ENCODE measurements around the gene RNASEL.

RNASEL gene

DNA sequence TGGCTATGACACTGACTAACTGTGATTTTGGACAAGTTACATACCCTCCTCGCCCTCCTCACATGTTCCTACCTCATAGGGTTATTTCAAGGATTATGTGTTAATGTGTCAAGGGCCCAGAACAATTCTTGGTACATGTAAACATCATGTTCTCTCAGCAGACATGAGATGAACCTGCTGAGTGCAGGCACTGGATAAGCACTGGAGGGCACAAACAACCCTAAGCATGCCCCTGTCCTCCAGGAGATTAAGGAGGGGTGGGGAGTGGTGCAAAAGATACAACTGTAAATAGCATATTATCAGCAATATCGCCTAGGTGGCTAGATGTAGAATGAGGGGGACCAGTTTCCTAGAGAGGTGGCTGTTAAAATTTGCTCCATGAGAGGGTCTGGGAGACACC is 32.9 kb upstream of the RNASEL start:
- DNase-seq (ENCODE audit: low spot score) = no peak

DNA sequence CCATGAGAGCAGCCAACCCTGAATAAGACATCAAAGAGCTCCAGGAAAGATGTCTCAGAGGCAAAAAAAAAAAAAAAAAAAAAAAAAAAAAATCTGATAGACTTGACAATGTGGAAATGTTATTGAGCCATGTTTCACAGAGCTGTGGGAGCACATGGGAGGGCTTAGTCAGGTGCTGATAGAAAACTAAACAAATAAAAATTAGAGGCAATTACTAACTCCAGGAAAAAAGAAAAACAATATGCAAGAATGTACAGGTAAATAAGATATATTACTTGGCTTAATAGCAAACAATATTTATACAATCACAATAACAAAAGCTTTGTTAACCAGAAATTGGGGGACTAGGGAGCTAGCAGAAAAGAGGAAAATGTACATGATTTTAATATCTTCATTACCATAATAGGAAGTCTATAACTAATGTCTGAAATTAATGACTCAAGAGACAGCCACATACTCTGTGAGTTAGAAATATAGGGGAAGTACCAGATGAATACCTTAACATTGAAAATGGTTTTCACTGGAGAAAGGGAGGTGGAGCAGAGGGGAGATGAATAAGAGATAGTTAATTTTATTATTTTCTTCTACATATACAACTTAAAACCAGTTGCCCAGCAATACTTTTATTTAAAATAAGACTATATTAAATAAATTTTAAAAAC is 32.0 kb upstream of the RNASEL start:
- no peak for DNase-seq (ENCODE audit: low spot score)

DNA sequence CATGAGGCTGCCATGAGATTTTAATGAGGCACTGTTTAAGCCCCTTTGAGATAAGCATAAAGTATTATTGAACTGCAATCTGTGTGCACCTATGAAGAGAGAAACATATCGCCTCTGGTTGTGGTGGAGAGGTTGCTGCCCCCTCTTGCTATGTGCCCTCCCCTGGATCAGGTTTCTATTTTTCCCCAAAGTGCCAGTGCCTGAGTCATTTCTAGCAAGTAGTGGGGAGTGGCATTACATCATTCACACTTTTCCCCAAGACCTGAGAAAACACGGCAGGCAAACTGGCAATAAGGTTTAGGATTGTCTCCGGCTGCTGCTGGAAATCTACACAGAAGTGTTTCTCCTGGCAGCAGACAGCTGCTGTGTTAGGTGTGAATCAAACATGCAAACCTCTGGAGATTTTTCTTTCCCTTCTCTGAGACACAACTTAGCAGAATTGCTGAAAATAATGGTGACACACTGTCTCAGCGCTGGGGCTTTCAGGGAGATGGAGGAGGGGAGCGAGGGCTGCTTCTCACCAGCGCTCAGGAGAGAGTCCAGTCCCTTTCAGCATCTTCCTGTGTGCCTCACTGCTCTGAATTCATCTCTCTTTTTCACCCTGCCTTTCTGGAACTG is 28.8 kb upstream of the RNASEL start:
- DNase-seq (ENCODE audit: low spot score) = no peak

DNA sequence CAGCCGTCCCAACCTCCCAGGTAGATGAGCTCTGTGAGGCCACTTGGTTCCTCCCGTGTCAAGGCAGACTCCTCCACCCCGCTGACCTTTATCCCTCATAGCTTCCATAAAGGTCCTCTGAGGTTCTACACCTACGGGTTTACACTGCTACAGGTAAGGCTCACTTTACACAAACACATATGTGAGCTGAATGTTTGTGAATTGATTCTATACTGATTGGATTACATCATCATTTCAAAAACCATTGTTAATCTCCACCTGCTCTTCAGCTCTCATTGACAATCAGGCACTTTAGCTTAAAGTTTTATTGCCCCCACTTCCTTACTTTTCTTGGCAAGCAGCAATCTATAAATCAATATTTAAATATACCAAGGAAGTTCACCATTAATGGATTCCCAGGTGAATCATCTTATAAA is 28.0 kb upstream of the RNASEL start:
- DNase-seq (ENCODE audit: low spot score) = no peak

DNA sequence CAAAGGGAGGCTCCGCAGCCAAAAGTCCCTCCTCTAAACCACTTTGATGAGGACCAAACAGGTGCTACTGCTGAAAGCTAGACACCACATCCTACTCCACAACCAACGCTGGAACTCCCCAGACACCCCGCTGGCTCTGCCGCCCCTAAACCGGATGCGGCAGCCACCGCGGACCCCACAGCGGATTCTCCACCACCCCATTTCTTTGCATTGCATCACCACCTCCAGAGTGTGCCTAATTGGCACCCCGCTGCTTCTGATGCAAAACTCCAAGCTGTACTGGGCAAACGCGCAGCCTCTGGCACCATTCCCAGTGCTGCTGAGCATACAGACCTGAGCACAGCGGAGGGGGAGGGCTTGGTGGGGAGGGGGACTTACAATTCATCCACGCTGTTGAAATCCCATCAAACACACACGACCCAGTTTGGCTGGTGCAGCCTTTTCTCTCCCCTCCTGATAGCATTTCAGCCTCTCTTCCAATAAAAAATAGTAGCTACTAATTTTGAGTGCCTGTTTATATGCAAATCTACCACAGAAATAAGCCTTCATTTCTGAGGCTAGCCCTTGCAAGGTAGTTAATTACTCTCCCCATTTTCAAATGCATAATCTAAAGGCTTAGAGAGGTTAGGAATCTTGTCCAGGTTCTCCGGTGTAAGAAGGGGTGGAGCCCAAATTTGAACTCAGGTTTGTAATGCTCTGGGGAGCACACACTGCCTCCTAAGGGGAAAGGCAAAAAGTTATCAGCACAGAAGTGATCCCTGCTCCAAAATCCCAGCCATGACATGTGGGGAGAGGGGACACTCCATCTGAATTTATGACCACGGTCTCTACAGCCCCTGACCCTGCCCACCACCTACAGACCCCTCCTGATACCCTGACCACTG is 27.3 kb upstream of the RNASEL start:
- peak; percentile 58 for DNase-seq (ENCODE audit: low spot score)

DNA sequence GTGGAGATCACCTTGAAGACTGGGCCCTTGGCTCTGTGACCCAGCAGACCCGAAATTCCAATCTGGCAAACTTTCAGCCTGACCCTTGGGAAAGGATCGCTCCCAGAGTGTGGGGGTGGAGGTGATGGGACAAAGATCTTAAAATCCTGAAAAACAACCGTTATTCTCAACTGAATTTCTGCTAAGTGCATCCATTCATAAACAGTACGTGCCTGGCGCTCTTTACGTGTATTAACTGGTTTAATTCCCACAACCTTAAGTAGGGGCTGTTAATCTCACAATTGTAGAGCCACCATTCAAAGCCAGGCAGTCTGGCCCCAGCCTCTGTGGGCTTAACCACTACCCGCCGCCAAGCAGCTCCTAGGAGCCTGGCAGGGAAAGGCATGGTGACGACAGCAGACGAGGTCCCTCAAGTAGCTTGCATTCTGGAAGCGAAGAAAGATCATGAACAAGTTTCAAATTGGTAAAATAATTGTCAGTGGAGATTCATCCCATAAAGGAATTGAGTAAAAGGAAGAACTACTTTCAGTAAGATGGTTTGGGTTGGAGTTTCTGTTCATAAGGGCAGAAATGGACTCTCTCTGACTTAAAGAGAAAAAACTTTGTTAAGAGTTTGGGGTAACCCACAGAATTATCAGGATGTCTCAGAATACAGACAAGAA is 26.5 kb upstream of the RNASEL start:
- DNase-seq (ENCODE audit: low spot score) = peak; percentile 67

DNA sequence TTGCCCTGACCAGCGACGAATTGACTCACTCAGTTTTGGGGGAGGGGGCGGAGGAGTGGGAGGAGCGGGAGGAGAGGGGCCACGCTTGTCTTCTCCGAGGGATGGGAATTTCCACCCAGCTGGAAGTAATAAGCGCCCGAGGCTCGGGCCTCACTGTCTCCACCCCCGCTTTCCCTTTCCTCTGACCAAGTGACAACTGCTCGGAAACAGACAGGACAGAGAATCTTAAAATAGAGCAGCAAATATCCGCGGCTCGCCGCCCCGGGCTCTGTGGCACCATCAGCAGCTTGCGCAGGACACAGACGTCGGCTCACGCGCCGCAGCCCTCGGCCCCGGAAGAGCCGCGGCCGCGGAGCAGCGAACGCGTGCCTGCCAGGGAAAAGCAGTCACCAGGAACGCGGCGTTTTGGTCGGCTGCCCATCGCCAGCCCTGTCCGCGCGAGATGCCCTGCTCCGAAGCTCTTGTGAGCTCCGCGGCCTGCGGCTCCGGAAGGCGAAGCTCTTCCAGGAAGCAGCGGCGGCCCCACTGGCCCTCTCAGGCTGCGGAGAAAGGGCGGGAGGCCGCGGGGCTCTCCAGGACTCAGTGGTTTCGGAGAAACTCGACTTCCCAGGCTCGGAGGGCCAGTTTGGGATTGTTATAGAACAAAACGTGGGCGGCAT is 25.9 kb upstream of the RNASEL start:
- peak; percentile 85 for DNase-seq (ENCODE audit: low spot score)

DNA sequence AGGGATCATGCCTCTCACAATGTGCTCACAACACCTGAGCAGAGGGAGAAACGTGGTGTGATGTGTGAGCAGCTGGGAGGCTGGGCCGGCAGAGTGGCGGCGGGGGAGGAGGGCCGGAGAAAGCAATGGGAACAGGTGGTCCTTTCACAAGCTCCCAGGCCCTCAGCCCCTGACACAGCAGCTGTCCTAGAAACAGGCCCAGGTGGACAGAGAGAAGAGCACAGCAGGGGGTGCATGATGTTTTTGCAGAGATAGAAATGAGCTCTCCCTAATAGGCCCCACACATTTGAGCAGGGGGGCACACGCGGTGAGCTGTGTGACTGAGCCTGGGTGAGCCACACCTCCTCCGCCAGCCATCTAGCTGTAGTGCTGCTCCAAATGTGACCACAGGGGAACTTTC is 22.7 kb upstream of the RNASEL start:
- no peak for DNase-seq (ENCODE audit: low spot score)

DNA sequence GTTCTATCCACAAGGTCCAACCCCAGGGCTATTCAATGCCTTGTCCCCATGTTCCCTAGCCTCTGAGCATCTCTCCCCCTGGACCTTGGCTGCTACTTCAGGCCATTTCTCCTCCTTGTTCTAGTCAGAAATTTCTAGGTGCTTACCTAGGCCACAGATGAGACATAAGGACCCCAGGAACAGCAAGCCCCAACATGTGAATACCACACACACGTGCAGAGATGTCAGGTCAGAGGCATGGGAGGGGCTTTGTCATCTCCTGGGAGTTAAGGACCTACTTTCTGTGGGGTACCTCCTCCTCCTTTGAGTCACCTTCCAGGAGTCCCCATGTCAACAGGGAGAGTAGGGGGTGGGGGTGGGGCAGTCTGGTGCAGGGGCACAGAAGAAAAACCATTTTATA is 22.3 kb upstream of the RNASEL start:
- DNase-seq (ENCODE audit: low spot score) = no peak

DNA sequence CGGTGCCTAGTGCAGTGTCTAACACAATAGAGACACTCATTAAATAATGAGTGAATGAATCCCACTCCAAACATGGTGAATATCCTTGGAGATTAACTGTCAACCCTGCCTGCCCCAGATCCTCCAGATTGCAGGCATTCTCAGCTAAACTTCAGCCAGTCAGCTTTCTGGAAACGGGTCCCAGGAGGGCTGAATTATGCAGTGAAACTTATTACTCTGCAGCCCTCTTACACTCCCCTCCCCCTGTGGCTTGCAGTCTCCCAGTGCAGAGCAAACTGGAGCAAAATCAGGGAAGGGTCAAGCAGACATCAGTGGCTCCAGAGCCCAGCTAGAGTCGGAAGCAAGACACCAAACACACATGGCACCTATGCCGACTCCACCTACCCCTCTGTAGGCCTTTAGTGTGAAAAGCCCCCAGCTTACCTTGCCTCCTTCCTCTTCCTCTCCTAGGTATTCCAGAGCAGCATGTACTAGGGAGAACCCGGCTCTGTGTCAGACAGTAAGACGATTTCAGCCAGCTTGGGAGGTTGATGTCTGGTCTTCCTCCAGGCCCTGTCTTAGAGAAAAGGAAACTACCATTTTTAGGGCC is 21.6 kb upstream of the RNASEL start:
- no peak for DNase-seq (ENCODE audit: low spot score)

DNA sequence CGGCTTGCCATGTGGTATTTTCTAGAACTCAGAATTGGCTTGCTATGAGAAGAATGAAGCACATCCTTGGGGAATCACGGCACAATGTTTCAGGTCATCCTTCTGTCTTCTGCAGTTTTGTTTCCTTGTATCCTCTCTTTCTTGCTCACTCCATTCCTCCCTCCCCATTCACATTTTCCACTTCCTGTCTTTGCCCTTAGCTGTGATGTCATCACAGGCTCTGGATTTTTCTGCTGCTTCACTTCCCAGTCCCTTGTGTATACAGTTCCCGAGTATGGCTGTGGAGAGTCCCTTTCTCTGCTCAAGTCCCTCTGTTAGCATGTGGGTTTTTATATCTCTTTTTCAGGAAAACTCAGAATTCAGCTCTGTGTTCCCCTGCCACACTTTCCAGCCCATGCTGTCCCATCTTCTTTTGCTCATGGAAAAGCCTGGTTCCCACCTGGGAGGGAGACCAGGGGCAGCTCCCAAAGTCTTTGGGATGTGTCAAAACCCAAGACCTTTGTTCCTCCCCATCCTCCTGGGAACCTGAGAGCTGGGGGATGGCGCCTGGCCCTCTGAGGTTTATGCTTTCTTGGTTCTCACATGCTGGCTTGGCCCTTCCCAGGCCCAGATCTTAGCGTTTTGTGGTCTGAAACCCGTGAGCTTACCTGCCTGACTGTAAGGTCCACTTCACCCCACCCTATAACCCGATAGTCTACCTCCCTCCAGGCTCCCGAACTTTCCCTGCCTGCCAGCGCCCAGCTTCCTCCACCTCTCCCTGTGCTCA is 20.0 kb upstream of the RNASEL start:
- DNase-seq (ENCODE audit: low spot score) = no peak

DNA sequence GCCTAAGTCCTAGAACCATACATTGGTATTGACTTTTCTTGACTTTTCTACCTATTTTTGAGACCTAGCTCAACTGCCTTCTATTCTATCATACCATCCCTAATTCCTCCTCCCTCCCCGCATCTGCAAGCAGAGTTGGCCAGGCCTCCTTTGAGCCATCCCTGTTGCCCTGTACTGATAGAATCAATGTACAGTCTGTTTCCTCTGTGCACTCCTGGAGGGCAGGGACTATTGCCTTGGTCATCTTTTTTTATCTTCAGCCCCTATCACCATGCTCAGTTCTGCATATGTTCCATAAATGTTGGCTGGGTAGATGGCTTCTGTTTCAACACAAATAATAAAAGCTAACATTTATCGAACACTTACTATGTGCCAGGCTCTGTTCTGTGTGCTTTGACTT is 19.2 kb upstream of the RNASEL start:
- DNase-seq (ENCODE audit: low spot score) = no peak

DNA sequence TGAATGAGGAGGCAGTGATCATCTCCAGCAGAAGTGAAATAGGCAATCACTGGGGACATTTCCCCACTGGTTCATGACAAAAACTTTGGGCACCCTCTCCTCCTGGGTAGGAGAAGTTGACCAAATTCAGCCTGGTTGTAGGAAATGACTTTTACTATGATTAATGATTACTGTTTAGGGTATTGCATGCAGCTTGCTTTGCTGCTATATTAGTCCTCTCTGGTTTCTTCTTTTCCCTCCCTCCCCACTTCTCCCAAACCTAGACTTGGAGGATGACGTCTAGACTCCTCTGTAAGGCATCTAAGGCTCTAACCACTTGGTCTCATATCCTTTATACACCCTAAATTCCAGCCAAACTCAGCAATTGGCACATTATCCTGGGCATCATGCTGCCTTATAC is 18.5 kb upstream of the RNASEL start:
- DNase-seq (ENCODE audit: low spot score) = no peak

DNA sequence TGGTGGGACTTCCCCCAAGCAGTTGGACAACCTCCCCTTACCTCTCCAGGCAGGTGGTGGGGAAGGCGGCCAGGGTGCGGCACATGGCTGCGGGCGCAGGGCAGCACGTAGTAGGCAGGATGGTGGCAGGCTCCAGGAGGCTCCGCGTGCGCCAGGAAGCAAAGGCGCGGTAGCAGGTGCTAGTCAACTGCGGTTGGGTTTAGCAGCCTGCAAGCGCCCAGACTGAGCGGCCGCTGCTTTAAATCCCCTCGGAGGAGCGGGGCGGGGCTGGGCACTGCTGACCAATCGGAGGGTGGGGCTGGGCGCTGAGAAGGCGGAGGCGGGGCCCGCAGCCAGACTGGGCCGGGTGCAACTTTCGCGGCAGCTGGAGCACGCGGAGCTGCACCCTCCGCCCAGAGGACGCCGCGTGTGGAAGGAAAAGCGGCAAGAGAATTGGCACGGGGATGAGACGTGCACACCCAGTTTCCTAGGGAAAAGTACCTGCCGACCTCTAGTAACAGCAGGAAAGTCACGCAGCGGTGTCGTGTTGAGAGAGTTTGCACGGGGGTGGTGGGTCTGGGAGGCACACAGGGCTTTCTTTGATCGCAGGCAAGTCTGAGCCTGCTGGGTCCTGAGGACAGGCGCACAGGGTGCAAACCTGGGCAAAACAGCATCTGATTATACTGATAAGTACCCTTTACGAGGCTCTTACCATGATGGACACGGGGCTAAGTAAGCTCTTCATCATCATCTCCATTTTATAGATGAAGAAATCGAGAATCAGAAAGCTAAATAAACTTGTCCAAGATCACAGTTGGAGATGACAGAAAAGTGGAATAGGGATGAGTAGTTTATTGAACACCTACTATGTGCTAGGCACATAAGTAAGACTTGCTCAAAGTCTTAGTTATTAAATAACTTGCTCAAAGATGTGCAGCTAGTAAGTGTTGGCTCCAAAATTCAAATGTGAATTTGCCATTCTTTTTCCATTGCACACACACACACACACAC is 15.4 kb upstream of the RNASEL start, which contains the start of gene RGS16:
Gene RGS16, minus strand, starts transcription at position 215 of the 990 bp plus-strand sequence. Its CDS starts 130 bp downstream, at position 85.
- DNase-seq (ENCODE audit: low spot score) = peak; percentile 82

DNA sequence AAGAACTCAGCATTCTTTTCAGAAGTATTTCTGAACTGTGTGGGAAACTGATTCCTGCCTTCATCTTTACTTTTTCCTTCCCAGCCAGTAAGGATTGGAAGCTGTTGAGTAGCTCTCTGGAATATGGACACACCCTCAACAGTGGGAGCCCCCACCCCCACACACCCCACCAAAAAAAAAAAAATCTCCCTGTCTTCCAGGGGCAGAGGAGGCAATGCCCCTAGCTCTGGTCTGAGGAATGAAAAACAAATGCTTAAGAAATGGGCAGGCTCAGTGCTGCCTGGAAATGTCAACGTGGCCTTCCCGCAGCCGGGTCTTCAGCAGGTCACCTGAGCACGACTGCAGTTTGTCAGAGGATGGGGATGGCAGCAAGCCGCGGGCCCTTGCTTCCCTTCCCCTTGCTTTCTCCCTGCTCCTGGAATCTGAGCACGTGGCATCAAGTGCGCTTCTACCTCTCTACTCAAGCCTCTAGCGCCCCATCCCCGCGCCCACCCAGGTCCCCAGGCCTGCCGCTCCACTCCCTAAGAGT is 14.7 kb upstream of the RNASEL start:
- no peak for DNase-seq (ENCODE audit: low spot score)

DNA sequence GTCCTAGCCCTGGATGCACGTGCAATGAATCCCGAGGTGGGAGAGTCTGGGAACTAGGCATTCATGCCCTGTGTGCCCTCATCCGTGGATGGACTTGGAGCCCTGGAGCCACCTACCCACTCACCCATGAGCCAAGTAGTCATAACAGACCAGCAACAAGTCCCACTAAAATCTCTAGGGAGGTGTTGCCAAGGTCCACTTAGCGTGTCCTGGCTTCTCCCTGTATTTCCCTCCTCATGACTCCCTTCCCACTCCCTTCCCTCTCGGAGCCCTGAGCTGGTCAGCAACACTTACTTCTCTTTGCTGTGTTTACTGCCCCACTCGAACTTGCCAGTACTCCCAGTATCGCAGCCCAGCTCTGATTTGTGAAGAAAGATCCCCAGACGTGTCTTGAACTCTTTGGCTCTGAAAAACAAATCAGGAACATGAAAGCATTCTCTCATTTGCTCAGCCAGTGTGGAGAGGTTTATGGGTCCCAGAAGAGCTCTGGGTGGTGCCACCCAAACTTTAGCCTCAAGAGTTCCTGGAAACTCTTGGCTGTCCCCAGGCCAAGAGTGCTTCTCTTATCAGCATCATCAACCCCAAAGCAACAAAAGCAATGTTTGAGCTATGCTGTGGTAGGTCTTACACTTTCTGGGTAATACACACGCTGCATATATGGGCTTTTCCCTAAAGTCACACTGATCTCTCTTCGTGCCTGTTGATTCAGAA is 14.0 kb upstream of the RNASEL start:
- no peak for DNase-seq (ENCODE audit: low spot score)

DNA sequence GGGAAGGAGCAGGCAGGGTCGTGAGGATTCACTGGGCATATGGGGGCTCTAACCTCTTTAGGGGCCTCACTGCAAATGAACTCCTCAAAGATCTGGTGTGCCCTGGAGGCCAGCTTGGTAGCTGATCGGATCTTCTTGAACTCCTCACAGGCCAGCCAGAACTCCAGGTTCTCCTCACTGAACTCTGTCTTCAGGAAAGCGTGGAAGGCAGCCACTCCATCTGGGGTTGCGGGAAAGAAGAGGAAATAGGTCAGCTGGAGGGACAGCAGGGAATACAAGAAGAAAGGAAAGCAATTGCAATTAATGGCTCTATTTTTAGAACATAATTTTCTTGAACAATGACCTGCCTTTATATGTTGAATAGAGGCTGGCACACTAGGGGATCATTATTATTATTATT is 12.9 kb upstream of the RNASEL start:
- no peak for DNase-seq (ENCODE audit: low spot score)

DNA sequence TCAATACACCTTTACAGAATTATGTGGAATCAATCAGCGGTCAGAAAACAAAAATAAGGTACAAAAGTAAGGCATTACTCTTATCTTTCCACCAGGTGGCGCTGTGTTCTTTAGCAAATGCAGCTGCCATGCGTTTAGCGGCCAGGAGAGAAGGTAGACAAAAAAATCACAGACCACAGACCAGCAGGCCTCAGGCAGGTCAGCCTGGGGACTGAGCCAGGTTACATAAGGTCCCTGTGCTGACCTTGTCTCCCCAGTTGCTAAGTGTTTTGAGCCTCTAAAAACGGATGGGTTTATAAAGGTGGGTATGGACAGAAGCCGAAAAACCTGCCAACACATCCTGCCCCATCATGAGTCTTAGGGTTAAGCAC is 12.3 kb upstream of the RNASEL start:
- peak; percentile 92 for DNase-seq (ENCODE audit: low spot score)
